ENCODE results near the gene ADCY7.

Gene ADCY7

DNA sequence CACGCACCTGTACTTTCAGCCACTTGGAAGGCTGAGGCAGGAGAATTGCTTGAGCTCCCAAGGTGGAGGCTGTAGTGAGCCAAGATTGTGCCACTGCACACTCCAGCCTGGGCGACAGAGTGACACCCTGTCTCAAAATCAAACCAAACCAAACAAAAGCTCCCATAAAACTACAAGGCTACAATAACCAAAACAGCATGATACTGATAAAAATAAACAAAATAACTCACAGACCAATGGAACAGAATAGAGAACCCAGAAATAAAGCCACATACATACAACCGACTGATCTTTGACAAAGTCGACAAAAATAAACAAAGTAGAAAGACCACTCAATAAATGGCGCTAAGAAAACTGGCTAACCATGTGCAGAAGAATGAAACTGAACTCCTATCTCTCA lies 65.2 kb downstream of the ADCY7 start:
- DNase-seq (ENCODE audit: low read depth) = no peak
- no peak overlapping the region for H3K4me3 ChIP-seq (ENCODE audit: low read length)
- TF ChIP-seq, protein P1, sequence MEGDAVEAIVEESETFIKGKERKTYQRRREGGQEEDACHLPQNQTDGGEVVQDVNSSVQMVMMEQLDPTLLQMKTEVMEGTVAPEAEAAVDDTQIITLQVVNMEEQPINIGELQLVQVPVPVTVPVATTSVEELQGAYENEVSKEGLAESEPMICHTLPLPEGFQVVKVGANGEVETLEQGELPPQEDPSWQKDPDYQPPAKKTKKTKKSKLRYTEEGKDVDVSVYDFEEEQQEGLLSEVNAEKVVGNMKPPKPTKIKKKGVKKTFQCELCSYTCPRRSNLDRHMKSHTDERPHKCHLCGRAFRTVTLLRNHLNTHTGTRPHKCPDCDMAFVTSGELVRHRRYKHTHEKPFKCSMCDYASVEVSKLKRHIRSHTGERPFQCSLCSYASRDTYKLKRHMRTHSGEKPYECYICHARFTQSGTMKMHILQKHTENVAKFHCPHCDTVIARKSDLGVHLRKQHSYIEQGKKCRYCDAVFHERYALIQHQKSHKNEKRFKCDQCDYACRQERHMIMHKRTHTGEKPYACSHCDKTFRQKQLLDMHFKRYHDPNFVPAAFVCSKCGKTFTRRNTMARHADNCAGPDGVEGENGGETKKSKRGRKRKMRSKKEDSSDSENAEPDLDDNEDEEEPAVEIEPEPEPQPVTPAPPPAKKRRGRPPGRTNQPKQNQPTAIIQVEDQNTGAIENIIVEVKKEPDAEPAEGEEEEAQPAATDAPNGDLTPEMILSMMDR (IDR thresholded peaks at IDR 0.05; ENCODE audit: insufficient read depth, low read depth, low read length, missing control alignments) = no peak

- no peak for DNase-seq (ENCODE audit: low read depth)
- no peak overlapping the region for H3K4me3 ChIP-seq (ENCODE audit: low read length)
- TF ChIP-seq, protein P1 (IDR thresholded peaks at IDR 0.05; ENCODE audit: insufficient read depth, low read depth, low read length, missing control alignments) = no peak
These were observed 66.2 kb downstream of the ADCY7 start for GRCh38 chr16:50332599-50332998.

DNA sequence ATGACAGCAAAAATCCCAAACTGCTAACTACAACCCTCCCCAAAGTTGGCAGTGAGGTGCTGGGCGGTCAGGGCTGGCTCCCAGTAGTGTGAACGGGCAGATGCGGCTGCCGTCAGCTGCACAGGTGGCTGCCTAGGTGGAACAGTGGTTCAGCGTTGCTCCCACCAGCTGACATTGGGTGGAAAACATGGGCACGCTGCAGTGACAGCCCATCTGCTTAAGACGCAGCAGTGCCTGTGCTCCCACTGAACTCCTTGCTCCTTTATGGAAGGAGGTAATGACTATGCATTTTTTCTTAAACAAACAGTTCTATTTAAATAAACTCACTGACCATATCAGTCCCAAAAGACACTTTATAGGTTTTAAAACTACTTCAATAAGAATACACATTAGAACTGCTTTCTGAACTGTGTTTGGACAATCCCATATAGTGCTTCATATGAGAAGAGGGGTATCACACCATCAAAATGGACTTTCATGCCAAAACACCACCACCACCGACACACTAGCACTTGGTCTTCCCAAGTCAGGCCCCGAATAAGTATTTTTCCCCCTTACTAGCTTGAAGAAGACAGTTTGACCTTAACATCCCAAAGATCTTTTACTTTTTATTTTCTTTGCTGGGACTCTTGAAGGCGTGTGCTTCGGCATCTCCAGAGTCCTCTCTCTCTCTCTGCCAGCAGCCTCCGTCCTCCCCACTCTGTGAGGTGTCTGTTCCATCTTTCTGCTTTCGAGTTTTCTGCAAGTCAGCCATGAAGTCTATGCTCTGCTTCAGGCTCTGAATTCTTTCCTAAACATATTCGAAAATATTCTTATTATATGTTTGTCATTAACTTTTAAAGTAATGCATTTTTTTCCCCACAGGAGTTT lies 68.0 kb downstream of the ADCY7 start:
- no peak overlapping the region for H3K4me3 ChIP-seq (ENCODE audit: low read length)
- no peak for DNase-seq (ENCODE audit: low read depth)
- TF ChIP-seq, protein P1 (IDR thresholded peaks at IDR 0.05; ENCODE audit: insufficient read depth, low read depth, low read length, missing control alignments) = no peak

DNA sequence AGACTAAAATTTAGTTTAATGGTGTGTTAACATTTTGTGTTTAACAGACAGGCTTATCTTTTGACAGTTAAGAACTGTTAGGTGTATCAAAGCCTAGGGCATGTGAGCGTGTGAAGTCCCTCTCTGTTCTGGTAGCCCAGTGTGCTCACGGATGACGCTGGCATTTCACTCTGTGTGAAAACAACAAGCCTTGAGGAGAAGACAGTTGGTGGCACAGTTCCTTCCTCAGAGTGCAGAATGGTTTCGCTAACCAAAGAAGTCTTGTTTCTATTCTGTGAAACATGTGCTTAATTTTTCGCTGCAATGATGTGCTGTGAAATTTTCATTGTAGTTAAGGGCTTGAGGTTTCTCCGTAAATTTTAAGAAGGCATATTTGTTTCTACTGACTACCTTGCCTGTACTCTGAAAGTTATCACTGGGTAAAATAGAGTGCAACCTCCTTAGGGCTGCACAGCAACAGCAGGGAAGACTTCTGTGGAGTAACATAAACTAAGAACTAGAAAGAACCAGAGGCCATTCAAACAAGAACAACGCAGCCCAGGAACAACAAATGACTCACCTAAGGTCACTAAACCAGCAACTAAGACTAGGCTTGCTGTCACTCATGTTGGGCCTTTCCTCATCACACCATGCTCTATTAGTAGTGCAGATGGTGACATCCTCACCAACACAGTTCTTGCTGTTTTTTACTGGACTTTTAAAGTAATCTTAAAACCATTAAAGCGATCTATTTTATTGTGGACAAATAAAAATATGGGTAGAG lies 69.0 kb downstream of the ADCY7 start:
- TF ChIP-seq, protein P1 (IDR thresholded peaks at IDR 0.05; ENCODE audit: insufficient read depth, low read depth, low read length, missing control alignments) = no peak
- DNase-seq (ENCODE audit: low read depth) = peak; percentile 42
- no peak overlapping the region for H3K4me3 ChIP-seq (ENCODE audit: low read length)

DNA sequence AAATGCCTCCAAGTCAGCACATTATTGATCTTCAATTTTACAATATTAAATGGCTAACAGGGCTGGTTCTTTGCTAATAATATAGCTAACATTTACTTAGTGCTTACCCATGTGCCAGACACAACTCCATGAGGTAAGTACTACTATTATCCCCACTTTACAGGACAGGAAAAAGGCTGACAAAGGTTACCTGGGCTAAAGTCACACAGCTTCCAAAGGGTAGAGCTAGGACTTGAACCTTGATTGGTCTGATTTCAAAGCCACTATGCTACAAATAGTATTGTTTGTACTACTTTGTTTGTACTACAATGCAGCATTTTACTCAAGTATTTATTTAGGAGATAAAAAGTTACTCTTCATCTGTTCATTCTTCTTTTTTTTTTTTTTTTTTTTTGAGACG lies 70.5 kb downstream of the ADCY7 start:
- H3K4me3 ChIP-seq (ENCODE audit: low read length) = no peak overlapping the region
- TF ChIP-seq, protein P1 (IDR thresholded peaks at IDR 0.05; ENCODE audit: insufficient read depth, low read depth, low read length, missing control alignments) = no peak
- no peak for DNase-seq (ENCODE audit: low read depth)

DNA sequence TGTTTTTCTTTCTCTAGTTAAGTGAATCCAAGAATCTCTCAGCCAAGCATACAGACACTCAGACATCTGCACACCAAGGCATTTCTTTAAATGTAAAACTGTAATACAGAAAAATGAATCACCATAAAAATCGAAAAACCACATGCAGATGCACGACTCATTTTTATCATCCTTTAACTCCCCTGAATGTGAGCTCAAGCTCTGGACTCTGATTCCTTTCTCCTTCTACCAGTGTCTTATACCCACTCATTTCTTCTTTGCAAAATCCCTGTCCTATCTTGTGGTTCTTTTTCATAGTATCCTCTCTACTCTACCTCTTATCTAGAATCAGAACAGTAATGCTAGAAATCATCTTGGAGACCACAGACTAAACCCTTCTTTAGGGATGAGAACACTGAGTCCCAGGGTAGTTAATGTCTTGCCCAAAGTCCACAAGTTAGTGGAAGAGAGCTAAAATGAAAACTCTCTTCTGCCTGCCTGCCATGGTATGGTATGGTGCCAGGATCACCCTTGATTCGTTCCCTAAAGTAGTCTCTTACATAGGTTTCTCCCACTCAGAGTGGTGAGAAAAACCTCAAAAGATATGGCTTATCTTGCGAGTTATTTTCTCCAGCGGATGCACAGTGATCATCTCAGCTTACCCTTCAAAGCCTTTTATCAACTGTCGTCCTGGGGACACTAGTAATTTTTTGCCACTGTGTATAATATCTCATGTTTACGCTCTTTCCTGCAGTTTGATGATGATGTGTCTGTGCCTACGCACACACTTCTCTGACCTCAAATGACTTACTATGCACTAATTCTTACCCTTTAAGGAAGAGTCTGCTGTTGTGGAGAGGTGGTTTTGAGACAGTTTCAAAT lies 72.2 kb downstream of the ADCY7 start:
- TF ChIP-seq, protein P1 (IDR thresholded peaks at IDR 0.05; ENCODE audit: insufficient read depth, low read depth, low read length, missing control alignments) = no peak
- no peak for DNase-seq (ENCODE audit: low read depth)
- H3K4me3 ChIP-seq (ENCODE audit: low read length) = no peak overlapping the region

All from epithelial cell of esophagus (primary cell).